CD4-positive, alpha-beta T cell treated with Interleukin-15 for 4 hours (primary cell): ENCODE data around the gene VWA3B.

Experiments used
- DNase-seq: peaks from one replicate; pipeline ENCODE4 v3.0.0-alpha.2; 2020; ENCODE audit warnings: low spot score

The VWA3B gene

DNA sequence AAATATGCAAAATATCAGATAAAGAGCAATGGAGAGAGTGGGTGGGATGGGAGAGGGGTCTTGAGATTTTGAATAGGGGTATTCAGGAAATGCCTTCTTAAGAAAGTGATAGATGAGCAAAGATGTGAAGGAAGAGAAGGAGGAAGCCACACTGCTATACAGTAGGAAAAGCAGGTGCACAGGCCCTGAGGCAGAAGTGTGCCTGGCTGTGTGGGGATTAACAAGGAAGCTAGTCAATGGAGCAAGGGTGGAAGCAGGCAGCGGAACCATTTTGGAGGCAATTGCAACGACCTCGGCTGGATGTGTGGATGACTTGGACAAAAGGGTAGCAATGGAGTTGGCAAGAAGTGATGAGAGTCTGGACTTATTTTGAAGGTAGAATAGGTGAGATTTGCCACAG lies 248.3 kb downstream of the VWA3B start:
- DNase-seq: no peak

DNA sequence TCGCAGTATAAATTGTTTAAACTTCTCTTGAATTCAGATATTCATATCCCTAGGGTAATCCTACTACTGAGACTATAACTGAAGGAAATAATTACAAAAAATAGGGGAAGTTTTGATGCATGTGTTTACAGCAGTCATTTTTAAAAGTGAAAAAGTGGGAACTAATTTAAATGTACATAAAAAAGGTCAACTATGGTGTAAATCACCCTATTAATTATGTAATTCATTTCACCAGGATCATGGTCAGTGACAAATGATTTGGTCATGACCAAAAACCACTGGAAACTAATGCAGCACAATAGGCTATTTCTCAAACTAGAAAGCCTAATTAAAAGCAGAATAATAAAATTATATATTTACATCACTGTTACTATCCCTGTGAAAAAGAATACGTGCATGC lies 254.3 kb downstream of the VWA3B start:
- DNase-seq: no peak

DNA sequence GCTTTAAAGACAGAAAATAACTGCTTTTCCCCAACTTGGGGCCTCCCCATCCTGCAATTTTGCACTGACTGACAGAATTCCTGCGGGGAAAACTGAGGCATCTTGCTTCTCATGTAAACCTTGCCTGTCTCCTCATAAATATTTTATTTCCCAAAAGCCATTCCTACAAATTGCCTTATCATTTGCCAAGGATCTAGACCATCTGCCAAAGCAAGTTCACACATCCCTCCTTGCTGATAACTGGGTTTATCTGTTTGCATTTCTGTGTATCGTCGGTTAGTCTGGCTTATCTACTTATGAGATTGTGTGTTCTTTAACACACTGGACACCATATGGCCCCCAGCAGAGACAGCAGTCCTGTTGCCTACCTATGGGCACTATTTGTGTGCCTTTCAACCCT lies 256.3 kb downstream of the VWA3B start:
- DNase-seq: no peak

DNA sequence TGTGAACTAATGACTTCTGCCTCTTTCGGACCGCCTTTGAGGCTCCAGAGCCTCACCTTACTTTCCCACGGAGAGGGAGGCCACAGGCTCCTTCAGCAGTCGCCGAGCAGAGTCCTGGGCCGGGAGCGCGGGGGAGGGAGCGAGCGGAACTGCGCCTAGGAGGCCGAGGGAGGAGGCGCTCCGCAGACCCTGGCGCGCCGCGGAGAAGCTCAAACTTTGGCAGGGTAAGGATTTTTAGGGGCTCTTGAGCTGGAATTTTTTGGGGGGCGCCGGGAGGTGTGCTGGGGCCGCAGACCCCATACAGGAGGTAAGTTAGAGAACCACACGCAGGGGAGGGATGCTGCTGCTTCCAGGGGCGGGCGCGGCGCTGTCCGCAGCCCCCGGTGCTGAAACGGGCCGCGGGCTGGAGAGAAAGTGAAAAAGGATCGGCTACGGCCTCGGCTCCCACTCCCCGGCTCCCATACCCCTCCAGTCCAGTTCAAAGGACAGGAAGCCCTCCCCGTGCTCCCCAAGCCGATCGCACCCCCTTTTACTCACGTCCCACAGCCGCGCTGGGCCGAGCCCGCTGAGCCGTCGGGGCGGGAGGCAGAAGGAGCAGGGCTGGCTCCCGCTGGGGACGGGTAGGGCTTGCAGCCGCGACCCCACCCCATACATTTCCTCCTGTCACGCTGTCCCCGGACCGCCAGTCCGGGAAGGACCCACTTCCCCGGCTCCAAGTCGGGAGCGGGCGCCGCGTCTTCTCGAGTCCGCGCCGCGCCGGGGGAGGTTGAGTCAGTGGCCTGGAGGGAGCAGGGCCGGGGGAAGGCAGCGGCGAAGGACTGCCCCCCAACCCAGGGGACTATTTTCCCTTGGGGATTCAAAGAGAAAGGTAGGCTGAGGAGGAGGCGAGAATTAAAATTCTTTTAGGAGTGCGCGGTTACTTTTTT lies 259.6 kb downstream of the VWA3B start, which contains the start of gene CNGA3:
CNGA3 (plus strand) TSS at position 146 of the 926 bp plus-strand sequence. CDS start 23,520 bp downstream, outside the sequence.
- DNase-seq: no peak

DNA sequence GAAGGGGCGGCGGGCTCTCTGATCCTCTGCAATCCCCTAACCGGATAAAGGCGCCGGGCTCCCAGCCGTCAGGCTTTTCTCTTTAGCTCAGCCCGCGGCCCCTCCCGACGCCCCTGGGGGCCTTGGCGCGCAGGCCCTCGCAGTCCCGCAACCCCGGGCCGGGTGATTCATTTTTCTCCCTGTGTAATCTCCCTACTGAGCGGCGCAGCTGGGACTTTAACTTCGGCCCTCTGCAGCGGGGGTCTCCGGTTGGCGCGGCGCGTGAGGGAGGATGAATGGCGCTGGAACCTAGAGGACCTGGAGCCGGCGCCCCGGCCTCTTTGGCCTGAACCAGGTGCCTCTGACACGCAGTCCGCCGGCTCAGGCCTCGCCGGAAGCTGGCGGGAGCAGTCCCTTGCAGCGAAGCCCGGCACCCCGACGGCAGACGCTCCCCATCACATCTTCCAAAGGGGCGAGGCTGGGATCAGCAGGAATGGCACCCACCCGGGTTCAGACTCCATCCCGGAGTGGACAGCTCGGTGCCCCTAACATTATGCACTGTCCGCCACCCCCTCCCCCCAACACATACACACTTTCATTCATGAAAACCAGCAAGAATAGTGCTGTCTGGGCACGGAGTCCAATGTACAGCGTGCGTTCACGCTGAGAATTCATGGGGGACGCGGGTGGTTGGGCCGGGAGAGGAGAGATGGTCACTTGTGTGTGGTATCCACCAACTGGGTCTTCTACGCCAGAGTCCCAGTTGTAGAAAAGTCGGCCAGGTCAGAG lies 260.5 kb downstream of the VWA3B start:
- DNase-seq: no peak

DNA sequence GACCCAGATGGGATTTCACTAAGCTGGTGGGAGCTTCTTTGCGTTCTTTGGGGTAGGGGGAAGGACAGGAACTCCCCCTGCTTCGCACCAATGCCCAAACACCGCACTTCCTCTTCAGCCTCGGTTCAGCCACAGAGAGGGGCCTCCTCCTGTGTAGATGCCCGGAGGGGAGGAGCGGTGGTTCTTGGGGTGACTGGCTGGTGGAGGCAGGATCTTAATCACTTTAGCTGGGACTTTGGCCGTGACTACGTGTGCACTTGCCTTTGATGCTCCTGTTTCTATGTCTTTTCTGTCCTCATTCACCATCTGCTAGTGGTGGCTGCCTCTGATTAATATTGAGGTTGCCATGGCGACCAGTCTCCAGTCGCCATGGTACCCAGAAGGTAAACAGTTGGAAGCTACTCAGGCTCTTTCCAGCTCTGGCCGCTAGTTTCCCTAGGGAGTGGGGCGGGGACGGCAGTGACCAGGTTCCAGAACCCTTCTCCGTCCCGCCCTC lies 261.1 kb downstream of the VWA3B start:
- no peak for DNase-seq

DNA sequence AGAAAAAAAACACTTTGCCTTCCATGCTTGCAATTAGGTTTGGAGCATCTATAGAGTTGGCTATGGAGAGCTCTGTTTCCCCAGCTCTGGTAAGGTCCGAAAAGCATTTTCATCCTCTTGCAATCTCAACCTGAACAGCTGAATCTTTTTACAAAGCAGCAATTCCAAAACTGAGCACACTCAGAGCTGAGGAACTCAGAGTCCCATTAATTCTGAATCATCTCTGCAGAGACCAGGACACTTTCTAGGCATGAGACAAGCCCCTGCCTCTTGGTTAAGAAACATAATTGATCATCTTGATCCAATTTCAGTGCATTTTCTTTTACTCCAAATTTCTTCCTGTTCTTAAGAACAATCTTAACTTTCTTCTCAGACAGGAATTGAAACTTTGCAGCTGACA lies 263.4 kb downstream of the VWA3B start:
- DNase-seq: no peak

DNA sequence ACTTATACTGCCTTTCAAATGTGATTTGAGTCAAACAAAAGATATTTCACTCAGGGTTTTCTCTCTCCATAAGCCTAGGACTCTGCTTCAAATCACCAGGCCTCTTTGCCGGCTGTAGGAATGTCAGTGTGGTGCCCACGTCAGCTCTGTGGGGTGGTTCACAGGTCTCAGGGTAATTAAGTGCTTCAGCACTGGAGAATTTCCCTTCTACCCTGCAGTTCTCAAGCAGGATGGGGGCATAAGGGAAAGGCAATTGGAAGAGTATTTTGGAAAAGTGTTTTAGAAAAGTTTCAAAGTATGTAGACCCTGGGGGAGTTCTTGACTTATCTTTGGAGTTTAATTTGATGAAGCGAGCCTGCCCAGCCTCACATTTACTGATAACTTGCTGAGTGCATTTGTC lies 268.9 kb downstream of the VWA3B start:
- no peak for DNase-seq

DNA sequence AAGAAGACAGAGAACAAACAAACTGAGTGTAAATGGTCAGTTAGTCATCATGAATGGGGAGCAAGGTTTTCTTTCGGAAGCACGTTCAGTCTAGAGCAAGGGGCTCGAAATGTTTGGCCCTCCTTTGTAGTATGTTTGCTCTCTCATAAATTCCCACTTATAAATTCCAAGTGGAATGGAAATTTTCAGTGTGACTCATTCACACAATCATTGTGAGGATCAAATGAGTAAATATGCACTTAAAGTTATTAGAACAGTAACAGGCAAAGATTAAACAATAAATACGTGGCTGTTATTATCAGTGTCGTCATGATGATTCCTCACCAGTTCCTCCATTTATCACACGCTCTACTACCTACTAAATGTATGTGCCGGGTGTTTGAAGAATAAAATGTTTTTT lies 269.8 kb downstream of the VWA3B start:
- no peak for DNase-seq

DNA sequence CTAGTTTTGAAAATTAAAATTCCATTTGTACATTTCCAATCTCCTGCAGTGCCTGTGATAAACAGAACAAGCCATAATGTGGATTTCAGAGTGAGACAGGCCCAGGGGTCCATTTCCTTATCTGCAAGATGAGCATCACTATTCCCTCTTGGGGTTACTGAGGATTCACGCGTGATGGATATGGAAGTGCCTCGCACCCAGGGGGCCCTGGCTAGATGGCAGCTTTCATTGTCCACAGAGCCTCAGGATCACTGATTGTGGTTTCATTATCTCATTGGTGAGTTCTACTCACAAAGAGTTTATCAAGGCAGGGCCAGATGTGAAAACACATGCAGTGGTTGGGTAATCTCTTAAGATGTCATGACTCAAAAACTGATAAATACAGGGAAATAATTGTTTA lies 270.9 kb downstream of the VWA3B start:
- no peak for DNase-seq

DNA sequence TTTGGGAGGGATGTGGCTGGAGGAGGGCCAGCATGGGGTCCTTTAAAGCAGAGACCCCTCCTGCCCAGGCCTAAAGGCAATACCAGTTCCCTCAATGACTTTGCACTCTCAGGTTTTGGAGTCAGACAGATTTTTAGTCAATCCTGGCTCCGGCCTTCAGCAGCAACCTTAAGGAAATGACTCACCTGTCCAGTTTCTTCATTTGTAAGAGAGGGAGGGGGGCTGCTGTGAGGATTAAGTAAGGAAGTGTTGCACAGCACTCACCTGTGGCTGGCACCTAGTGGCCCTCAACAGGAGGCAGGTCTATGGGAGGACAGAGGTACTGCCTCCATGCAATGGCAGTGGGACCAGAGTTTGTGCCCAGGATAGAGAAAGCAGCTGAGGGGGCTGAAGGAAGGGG lies 273.0 kb downstream of the VWA3B start:
- DNase-seq: no peak
